Uterus (tissue), 4 donors: Measurements from ENCODE around the gene FBRS. TPM values are rescaled to one million over a fixed set of nuclear protein-coding genes. Genes with fewer than 3 reads are reported as not detected.

Experiments used
- DNase-seq, 2 donors: peaks; one replicate each; pipeline ENCODE4 v3.0.0-alpha.2; 2019 to 2020
- H3K27ac ChIP-seq, 2 donors: fragments of 200-600 bp; sonication (generic); 1 replicate in 1 of 2; 2 replicates in 1 of 2; pipeline ENCODE4 v1.5.1; 2016 to 2018
- H3K27me3 ChIP-seq, 2 donors: fragments of 200-600 bp; sonication (generic); one replicate each; pipeline ENCODE4 v1.5.1; 2018 to 2019; ENCODE audit warnings: control low read depth in 1 of 2
- H3K36me3 ChIP-seq, 2 donors: fragments of 200-600 bp; sonication (generic); one replicate each; pipeline ENCODE4 v1.5.1; 2019; ENCODE audit warnings: control low read depth in 1 of 2
- H3K4me1 ChIP-seq, 2 donors: fragments of 200-600 bp; sonication (generic); one replicate each; pipeline ENCODE4 v1.5.1; 2018 to 2019; ENCODE audit warnings: control low read depth in 1 of 2
- H3K4me3 ChIP-seq, 2 donors: fragments of 200-600 bp; sonication (generic); 1 replicate in 1 of 2; 2 replicates in 1 of 2; pipeline ENCODE4 v1.5.1; 2018 to 2019; ENCODE audit warnings: mild to moderate bottlenecking in 1 of 2
- H3K9me3 ChIP-seq, 2 donors: fragments of 200-600 bp; sonication (generic); one replicate each; pipeline ENCODE4 v1.5.1; 2019; ENCODE audit warnings: control low read depth in 1 of 2
- POLR2A ChIP-seq, 2 donors: fragments of 450-650 bp; IDR thresholded peaks; one replicate each; pipeline ENCODE4 v1.6.1; 2016; ENCODE audit warnings: antibody characterized with exemption in 2 of 2, mild to moderate bottlenecking in 1 of 2, moderate library complexity in 1 of 2
- intact Hi-C: fragments of 100-400 bp; cut with DNase I; formaldehyde crosslinking; loops from one replicate; pipeline ENCODE4 v1.15.1; 2023; ENCODE audit warnings: low total_unique reads
- total RNA-seq, 4 donors: library from RNA; depleted of rRNA in 3 of 4; stranded (reverse); fragments of >200 nt in 3 of 4; gene quantifications; one replicate each; pipeline versions ENCODE4 v1.1.0 to v1.2.4, GENCODE V29; 2014 to 2023
- TF ChIP-seq, protein P1 (sequence below), 4 experiments: fragments of 200-600 bp in 2 of 4; fragments of 450-650 bp in 2 of 4; sonication (generic) in 2 of 4; IDR thresholded peaks; one replicate each; pipeline ENCODE4 v1.5.1; 2016 to 2019; ENCODE audit warnings: antibody characterized with exemption in 4 of 4, mild to moderate bottlenecking in 2 of 4, moderate library complexity in 1 of 4
- donor health status: DM: yes; HTN: yes; CAD: no.

Gene FBRS
- total RNA-seq, 4 donors from 2014 or later: 8.5 to 78.4 (median 16.5) TPM

DNA sequence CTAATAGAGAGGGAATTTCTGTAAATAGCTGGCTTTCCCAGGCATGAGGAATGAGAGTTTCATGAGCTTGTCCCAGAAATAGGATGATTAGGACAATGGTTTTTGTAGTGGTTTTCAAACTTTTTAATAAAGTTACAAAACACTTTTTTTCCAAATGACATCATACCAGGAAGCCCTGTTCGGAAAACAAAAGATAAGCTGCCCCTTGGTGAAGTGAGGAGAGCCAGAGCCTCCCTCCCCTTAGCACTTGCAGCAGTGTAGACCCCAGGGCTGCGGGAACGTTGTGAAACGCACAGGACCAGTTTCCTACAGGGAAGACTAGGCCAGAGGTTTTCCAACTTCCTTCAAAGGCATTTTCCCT is 7.6 kb downstream of the FBRS start:
- no peak for DNase-seq
- Histone ChIP-seq H3K27me3 (no peaks in the 10 kb centered on the region), H3K4me1 (peaks cover 0 to 9% of the 10 kb centered on the region in 2 donors), H3K27ac (no peak overlapping the region), H3K4me3 (no peak overlapping the region), H3K9me3 (no peaks in the 10 kb centered on the region), H3K36me3 (no peaks in the 10 kb centered on the region)
- TF ChIP-seq, protein P1, sequence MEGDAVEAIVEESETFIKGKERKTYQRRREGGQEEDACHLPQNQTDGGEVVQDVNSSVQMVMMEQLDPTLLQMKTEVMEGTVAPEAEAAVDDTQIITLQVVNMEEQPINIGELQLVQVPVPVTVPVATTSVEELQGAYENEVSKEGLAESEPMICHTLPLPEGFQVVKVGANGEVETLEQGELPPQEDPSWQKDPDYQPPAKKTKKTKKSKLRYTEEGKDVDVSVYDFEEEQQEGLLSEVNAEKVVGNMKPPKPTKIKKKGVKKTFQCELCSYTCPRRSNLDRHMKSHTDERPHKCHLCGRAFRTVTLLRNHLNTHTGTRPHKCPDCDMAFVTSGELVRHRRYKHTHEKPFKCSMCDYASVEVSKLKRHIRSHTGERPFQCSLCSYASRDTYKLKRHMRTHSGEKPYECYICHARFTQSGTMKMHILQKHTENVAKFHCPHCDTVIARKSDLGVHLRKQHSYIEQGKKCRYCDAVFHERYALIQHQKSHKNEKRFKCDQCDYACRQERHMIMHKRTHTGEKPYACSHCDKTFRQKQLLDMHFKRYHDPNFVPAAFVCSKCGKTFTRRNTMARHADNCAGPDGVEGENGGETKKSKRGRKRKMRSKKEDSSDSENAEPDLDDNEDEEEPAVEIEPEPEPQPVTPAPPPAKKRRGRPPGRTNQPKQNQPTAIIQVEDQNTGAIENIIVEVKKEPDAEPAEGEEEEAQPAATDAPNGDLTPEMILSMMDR (IDR thresholded peaks at IDR 0.05): no peak
- intact Hi-C loops: no loop called here

DNA sequence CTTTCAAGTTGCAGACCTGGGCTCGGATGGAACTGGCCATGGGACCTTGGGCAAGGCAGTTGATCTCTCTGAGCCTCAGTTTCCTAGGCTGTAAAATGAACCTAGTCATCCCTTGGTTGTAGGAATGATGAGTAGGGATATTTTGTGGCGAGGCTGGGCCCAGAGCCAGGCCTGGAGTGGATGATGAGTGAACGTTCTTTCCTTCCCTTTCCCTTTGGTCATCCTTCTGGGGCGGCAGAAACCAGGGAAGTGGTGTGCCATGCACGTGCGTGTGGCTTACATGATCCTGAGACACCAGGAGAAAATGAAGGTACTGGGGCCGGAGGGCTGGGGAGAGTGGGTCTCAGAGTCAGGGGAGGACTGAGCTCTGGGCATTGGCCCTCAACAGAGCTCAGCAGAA is 8.4 kb downstream of the FBRS start:
- DNase-seq: no peak
- Histone ChIP-seq H3K27ac (no peak overlapping the region), H3K36me3 (no peaks in the 10 kb centered on the region), H3K27me3 (no peaks in the 10 kb centered on the region), H3K9me3 (no peaks in the 10 kb centered on the region), H3K4me3 (no peak overlapping the region), H3K4me1 (peaks cover 0 to 5% of the 10 kb centered on the region in 2 donors)
- intact Hi-C loops: no loop called here
- TF ChIP-seq, protein P1 (IDR thresholded peaks at IDR 0.05): no peak
- TF ChIP-seq POLR2A (IDR thresholded peaks at IDR 0.05): no peak

DNA sequence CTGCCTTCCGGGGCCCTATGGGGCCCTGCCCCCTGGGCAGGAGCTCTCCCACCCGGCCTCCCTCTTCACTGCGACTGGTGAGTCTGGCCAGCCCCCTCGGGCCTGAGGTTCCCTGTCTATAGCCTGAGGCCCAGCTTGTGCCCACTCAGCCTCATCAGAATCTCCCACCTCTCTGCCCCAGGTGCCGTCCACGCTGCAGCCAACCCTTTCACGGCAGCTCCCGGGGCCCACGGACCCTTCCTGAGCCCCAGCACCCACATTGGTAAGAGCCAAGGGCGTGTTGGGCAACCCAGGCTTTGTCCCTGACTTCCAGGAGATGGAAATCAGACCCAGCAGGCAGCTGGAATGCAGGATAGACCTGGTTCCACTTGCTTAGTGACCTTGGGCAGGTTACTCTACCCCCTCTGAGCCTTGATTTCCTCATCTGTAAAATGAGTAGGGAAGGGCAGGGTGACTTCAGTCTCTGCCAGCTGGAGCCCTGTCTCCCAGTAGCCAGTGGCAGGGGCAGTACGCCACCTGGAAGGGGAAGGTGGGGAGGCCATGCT is 9.2 kb downstream of the FBRS start:
- intact Hi-C loops: no loop called here
- H3K4me1 ChIP-seq: peaks cover 0 to 1% of the 10 kb centered on the region in 2 donors
- no peaks in the 10 kb centered on the region for H3K9me3 ChIP-seq
- no peaks in the 10 kb centered on the region for H3K36me3 ChIP-seq
- no peaks in the 10 kb centered on the region for H3K27me3 ChIP-seq
- no peak overlapping the region for H3K4me3 ChIP-seq
- no peak for DNase-seq
- TF ChIP-seq POLR2A (IDR thresholded peaks at IDR 0.05): no peak
- TF ChIP-seq, protein P1 (IDR thresholded peaks at IDR 0.05): no peak
- no peak overlapping the region for H3K27ac ChIP-seq

DNA sequence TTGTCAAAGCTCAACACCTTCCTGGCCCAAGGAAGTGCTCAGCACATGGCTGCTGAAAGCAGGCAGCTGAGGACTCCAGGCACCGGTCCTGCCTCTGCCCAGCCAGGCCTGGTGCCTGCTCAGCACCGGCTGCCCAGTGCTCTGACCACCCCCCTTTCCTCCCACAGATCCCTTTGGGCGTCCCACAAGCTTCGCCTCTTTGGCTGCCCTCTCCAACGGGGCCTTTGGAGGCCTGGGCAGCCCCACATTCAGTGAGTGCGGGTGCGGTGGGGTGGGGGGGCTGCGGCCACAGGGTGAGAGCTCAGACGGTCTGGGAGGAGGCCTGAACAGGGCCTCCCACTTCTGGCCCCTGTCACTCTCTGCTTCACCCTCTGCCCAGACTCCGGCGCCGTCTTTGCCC is 10.2 kb downstream of the FBRS start:
- Histone ChIP-seq H3K4me1 (no peaks in the 10 kb centered on the region), H3K27me3 (no peaks in the 10 kb centered on the region), H3K4me3 (no peak overlapping the region), H3K9me3 (no peaks in the 10 kb centered on the region), H3K27ac (no peak overlapping the region), H3K36me3 (no peaks in the 10 kb centered on the region)
- intact Hi-C loops: no loop called here
- DNase-seq: no peak
- no peak for TF ChIP-seq POLR2A (IDR thresholded peaks at IDR 0.05)
- TF ChIP-seq, protein P1 (IDR thresholded peaks at IDR 0.05): no peak

DNA sequence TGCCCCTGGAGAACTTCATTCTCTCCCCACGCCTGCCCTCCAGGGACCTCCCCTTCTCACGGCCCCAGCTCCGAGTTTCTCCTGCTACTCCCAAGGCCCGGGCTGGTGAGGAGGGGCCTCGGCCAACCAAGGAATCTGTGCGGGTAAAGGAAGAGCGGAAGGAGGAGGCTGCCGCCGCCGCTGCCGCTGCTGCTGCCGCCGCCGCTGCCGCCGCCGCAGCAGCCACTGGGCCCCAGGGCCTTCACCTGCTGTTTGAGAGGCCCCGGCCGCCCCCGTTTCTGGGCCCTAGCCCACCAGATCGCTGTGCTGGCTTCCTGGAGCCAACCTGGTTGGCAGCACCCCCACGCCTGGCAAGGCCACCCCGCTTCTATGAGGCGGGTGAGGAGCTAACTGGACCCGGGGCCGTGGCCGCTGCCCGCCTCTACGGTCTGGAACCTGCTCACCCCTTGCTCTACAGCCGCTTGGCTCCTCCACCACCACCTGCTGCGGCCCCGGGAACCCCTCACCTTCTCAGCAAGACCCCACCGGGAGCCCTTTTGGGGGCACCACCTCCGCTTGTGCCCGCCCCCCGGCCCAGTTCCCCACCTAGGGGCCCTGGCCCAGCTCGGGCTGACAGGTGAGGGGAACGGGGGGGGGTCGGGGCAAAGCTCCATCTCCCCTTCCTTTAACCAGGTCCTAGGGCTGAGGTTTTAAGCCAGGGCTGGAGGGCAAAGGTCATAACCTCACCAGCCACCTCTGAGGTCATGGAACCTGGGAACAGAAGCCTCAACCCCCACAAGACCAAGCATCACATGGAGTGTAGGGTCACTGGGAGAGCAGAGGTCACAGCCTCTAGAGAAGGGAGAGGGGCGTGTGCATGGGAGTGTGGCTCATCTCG is 11.0 kb downstream of the FBRS start:
- H3K36me3 ChIP-seq: no peaks in the 10 kb centered on the region
- intact Hi-C loops: no loop called here

More for the DNA sequence above, 11.0 kb downstream of the FBRS start:
- H3K4me1 ChIP-seq: no peaks in the 10 kb centered on the region
- H3K27me3 ChIP-seq: no peaks in the 10 kb centered on the region
- H3K27ac ChIP-seq: no peak overlapping the region
- no peak for DNase-seq
- no peak for TF ChIP-seq POLR2A (IDR thresholded peaks at IDR 0.05)
- TF ChIP-seq, protein P1 (IDR thresholded peaks at IDR 0.05): no peak
- H3K9me3 ChIP-seq: no peaks in the 10 kb centered on the region
- no peak overlapping the region for H3K4me3 ChIP-seq
